Fibroblast of villous mesenchyme (primary cell): ENCODE measurements around the gene FYN. TPM values are rescaled to one million over a fixed set of nuclear protein-coding genes. Genes with fewer than 3 reads are reported as not detected.
A peak's percentile ranks its signal among the peaks of the same experiment; 100 is the strongest.

ENCODE experiments used
- DNase-seq: peaks from one replicate; pipeline ENCODE4 v3.0.0-alpha.2; 2010; ENCODE audit warnings: low read depth
- H3K4me3 ChIP-seq: 2 replicates; pipeline ENCODE4 v1.5.1; 2011; ENCODE audit warnings: low read depth, mild to moderate bottlenecking, low read length
- total RNA-seq: library from RNA; depleted of rRNA; stranded (reverse); fragments of >200 nt; gene quantifications from 2 replicates; pipeline ENCODE4 v1.2.3, GENCODE V29; 2012
- TF ChIP-seq, protein P1 (sequence below): IDR thresholded peaks from 2 replicates; pipeline ENCODE4 v1.5.1; 2012; ENCODE audit warnings: low read depth, mild to moderate bottlenecking, low read length; ENCODE audit not compliant: insufficient read depth

Gene FYN
- total RNA-seq, 1 donor: 26.8 TPM

DNA sequence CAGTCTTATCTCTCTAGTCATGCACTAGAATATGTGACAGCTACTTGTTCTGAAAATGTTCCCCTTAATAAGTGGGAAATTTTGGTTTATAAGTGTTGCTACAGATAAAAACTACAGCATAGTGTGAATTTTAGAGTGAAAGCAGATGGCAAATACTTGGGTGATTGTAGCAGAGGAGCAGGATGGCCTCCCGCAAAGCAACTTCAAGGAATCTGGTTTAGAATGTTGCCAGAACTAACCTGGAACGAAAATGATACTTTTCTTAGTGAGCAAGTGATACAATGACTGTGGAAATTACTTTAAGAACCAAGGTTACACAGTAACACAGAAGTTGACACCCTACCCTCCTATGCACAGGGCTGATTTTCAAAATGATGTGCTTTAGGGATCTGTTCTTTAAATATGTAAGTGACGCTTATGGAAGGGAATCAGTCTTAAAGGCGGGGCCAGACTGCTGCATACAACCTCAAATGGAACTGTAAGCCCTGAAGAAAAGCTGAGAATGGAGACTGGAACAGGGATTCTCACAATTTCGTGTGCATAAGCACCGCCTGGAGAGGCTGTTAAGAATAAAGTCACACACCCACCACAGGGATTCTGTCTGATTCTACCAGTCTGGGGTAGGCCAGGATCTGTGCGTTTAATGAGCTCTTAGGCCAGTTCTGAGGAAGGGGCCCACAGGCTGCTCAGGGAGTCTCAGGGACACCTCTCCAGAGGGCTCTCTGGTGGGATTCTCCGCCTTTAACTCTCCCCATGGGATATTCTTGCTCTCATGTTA, 97.9 kb downstream of the FYN start:
- DNase-seq: peak; percentile 9
- TF ChIP-seq, protein P1, sequence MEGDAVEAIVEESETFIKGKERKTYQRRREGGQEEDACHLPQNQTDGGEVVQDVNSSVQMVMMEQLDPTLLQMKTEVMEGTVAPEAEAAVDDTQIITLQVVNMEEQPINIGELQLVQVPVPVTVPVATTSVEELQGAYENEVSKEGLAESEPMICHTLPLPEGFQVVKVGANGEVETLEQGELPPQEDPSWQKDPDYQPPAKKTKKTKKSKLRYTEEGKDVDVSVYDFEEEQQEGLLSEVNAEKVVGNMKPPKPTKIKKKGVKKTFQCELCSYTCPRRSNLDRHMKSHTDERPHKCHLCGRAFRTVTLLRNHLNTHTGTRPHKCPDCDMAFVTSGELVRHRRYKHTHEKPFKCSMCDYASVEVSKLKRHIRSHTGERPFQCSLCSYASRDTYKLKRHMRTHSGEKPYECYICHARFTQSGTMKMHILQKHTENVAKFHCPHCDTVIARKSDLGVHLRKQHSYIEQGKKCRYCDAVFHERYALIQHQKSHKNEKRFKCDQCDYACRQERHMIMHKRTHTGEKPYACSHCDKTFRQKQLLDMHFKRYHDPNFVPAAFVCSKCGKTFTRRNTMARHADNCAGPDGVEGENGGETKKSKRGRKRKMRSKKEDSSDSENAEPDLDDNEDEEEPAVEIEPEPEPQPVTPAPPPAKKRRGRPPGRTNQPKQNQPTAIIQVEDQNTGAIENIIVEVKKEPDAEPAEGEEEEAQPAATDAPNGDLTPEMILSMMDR: no peak
- no peak overlapping the region for H3K4me3 ChIP-seq

DNA sequence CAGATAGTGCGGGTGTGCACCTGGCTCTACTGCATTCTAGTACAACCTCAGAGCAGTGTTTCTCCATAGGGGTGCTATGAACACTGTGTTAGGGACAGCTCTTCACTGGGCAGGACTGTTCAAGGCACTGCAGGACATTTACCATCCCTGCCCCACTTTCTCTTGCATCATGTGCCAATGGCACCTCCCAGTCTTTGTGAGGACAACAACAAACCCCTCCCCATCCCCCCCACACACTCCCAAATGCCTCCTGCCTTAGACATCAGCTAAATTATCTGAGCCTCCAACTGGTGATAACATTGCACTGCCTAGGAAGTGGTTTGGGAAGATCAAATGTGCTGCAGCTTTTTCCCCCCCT, 98.9 kb downstream of the FYN start:
- H3K4me3 ChIP-seq: no peak overlapping the region
- TF ChIP-seq, protein P1: no peak
- peak; percentile 22 for DNase-seq

DNA sequence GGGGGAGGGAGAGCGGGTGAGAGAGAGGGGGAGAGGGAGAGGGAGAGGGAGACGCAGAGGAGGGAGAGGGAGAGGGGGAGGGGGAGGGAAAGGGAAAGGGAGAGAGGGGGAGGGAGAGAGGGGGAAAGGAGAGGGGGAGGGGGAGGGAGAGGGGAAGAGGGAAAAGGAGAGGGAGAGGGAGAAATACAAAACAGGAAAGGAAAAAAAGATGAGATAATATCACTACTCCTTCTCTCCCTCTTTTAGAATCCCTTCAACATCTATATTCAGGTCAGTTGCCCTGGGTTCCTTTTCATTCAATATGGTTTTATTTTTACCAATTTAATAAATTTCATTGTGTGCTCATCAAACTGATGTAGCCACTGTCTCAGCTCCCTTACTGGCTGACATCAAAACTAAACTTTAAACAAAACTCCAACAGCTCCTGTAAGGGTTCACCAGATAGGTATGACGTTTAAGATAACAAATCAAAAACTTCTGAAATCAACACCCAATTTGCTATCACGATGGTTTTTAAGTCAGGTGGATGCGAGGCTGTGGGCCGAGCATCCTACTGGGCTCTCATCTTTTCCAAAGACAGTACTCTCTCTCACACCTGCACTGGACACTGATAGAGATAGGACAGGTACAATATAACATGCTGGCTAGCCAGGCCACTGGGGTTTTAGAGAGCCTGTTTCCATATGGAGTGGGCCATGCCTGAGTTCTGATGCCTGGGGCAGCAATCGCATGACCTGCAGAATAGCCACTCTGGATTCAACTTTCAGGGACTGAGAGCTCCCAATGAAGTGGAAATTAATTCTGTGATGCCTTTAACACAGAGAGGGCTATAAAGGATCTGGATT, 99.5 kb downstream of the FYN start:
- H3K4me3 ChIP-seq: no peak overlapping the region
- DNase-seq: no peak
- TF ChIP-seq, protein P1: no peak

DNA sequence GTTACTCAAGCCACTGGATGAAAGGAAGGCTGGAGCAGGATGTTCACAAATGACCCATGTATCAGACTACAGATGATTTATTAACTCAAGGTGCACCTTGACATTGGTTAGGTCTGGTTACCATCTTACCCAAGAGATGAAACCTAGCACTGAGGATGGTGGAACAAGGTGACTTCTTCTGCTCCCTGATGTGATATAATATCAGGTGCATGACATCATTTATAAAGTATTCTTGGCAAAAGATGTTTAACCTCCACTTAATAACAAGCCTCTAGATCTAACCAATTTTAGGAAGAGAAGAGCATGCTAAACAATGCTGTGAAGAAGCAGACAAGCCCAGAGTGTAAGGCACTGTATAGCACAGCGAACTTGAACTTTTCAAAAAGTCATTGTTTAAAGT, 100.9 kb downstream of the FYN start:
- no peak overlapping the region for H3K4me3 ChIP-seq
- DNase-seq: no peak
- TF ChIP-seq, protein P1: no peak

DNA sequence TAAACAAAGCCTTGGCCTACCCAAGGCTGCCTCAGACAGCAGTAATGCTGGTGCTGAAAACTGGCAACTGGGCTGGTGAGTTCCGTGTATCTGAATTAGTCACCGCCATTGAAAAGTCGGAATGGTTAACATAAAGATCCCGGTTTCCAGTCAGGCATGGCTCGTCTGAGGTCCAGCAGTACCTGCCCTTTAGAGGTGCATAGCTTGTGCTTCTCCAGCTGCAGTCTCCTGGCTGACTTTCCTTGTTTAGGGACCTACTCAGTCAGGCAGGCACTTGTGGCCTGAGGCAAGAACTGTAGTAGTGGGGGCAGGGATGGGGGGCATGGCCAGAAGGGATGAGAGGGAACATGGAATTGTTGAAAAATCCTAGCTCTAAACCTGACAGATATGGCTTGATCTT, 101.6 kb downstream of the FYN start:
- TF ChIP-seq, protein P1: no peak
- no peak overlapping the region for H3K4me3 ChIP-seq
- no peak for DNase-seq

DNA sequence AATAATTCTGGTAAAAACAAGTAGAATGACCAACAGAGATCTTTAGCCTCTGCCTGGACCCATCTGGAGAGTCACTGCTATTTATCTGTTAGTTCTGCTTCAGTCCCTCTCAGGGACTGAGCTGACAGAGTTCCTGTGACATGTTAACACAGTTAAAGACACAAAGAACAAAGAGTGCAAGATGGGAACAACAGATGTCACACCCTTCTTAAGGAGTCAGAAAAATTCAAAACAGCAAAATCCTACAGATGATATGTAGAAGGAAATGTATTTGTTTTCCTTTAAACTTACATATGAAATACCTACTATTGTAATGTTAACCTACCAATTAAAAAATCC, 102.2 kb downstream of the FYN start:
- TF ChIP-seq, protein P1: no peak

More for the DNA sequence above, 102.2 kb downstream of the FYN start:
- no peak for DNase-seq
- H3K4me3 ChIP-seq: no peak overlapping the region
